Osteoblast (primary cell): ENCODE data around the gene INPP4B. TPM values are rescaled to one million over a fixed set of nuclear protein-coding genes. Genes with fewer than 3 reads are reported as not detected.

Experiments used
- DNase-seq: peaks from one replicate; pipeline ENCODE4 v3.0.0; 2011; ENCODE audit warnings: low spot score, mixed read lengths; ENCODE audit not compliant: insufficient read length; ENCODE audit errors: missing footprints
- H2AFZ ChIP-seq: 2 replicates; pipeline ENCODE4 v1.6.0; 2011; ENCODE audit warnings: mild to moderate bottlenecking, low read length
- H3K27ac ChIP-seq: 2 replicates; pipeline ENCODE4 v1.5.1; 2011; ENCODE audit warnings: mild to moderate bottlenecking, low read depth, low read length, moderate library complexity
- H3K27me3 ChIP-seq: 2 replicates; pipeline ENCODE4 v1.6.0; 2012; ENCODE audit warnings: mild to moderate bottlenecking, control low read depth, inconsistent platforms, low read length, moderate library complexity; ENCODE audit not compliant: insufficient read depth
- H3K36me3 ChIP-seq: 2 replicates; pipeline ENCODE4 v1.5.1; 2011; ENCODE audit warnings: mild to moderate bottlenecking, low read length, control low read depth, moderate library complexity; ENCODE audit not compliant: insufficient read depth
- H3K4me1 ChIP-seq: 2 replicates; pipeline ENCODE4 v1.5.1; 2011; ENCODE audit warnings: mild to moderate bottlenecking, low read length, control low read depth, moderate library complexity; ENCODE audit not compliant: insufficient read depth
- H3K4me2 ChIP-seq: 2 replicates; pipeline ENCODE4 v1.6.0; 2011; ENCODE audit warnings: mild to moderate bottlenecking, low read length; ENCODE audit not compliant: insufficient read depth
- H3K4me3 ChIP-seq: fragments of 200-600 bp; sonication (generic); 3 replicates; pipeline ENCODE4 v1.5.1; 2012; ENCODE audit warnings: mild to moderate bottlenecking, low read length, inconsistent platforms; ENCODE audit not compliant: insufficient read depth
- H3K79me2 ChIP-seq: 2 replicates; pipeline ENCODE4 v1.6.0; 2012; ENCODE audit warnings: mild to moderate bottlenecking, low read length, control low read depth, inconsistent platforms; ENCODE audit not compliant: insufficient read depth
- H3K9me3 ChIP-seq: 2 replicates; pipeline ENCODE4 v1.5.1; 2011; ENCODE audit warnings: low read depth, low read length, control low read depth
- H4K20me1 ChIP-seq: 2 replicates; pipeline ENCODE4 v1.6.0; 2012; ENCODE audit warnings: mild to moderate bottlenecking, low read length, control low read depth; ENCODE audit not compliant: insufficient read depth
- total RNA-seq: library from RNA; depleted of rRNA; stranded (reverse); fragments of >200 nt; gene quantifications from 2 replicates; pipeline ENCODE4 v1.2.3, GENCODE V29; 2012
- TF ChIP-seq, protein P1 (sequence below): IDR thresholded peaks from 2 replicates; pipeline ENCODE4 v1.5.1; 2011; ENCODE audit warnings: mild to moderate bottlenecking, low read depth, low read length, moderate library complexity; ENCODE audit errors: extremely low read depth

The INPP4B gene
- total RNA-seq, 1 donor: 11.6 TPM

DNA sequence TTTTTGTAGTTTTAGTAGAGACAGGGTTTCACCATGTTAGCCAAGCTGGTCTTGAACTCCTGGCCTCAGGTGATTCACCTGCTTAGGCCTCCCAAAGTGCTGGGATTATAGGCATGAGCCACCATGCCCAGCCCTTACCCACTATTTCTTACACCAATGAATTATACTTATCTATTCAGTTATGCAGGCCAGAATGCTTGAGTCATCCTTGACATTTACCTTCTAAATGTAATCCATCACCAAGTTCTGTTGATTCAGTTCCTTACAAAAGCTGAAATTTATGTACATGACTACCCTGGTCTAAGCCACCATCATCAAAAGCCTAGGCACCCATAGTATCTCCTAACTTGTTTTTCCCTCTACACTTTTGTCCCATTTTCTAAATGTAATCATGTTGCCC lies 624.0 kb downstream of the INPP4B start:
- no peaks in the 10 kb centered on the region for H3K36me3 ChIP-seq
- H3K79me2 ChIP-seq: no peaks in the 10 kb centered on the region
- no peak for DNase-seq
- no peak overlapping the region for H2AFZ ChIP-seq
- no peaks in the 10 kb centered on the region for H4K20me1 ChIP-seq
- no peaks in the 10 kb centered on the region for H3K27me3 ChIP-seq
- no peaks in the 10 kb centered on the region for H3K4me1 ChIP-seq
- H3K4me2 ChIP-seq: no peak overlapping the region
- no peaks in the 10 kb centered on the region for H3K9me3 ChIP-seq
- TF ChIP-seq, protein P1, sequence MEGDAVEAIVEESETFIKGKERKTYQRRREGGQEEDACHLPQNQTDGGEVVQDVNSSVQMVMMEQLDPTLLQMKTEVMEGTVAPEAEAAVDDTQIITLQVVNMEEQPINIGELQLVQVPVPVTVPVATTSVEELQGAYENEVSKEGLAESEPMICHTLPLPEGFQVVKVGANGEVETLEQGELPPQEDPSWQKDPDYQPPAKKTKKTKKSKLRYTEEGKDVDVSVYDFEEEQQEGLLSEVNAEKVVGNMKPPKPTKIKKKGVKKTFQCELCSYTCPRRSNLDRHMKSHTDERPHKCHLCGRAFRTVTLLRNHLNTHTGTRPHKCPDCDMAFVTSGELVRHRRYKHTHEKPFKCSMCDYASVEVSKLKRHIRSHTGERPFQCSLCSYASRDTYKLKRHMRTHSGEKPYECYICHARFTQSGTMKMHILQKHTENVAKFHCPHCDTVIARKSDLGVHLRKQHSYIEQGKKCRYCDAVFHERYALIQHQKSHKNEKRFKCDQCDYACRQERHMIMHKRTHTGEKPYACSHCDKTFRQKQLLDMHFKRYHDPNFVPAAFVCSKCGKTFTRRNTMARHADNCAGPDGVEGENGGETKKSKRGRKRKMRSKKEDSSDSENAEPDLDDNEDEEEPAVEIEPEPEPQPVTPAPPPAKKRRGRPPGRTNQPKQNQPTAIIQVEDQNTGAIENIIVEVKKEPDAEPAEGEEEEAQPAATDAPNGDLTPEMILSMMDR: no peak
- H3K4me3 ChIP-seq: no peak overlapping the region
- H3K27ac ChIP-seq: no peak overlapping the region

DNA sequence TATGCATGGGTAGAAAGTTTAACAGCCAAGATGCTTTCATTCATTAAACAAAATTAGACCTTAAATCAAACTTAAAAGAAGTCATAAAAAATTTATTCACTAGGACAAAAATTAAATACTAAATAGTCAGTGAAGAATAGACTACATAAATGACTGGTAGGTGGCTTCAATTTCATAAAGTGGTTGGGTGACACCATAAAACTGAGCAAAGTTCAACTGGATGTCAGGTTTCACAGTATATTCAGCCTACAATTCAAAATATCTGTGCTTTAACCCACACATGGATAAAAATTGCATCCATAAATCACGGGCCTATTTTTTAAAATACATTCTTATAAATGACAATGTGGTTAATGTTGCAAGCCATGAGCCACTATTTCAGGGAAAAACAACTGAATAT lies 627.4 kb downstream of the INPP4B start:
- no peak overlapping the region for H3K4me2 ChIP-seq
- TF ChIP-seq, protein P1: no peak
- no peak overlapping the region for H3K27ac ChIP-seq
- no peaks in the 10 kb centered on the region for H4K20me1 ChIP-seq
- H2AFZ ChIP-seq: no peak overlapping the region
- H3K4me1 ChIP-seq: no peaks in the 10 kb centered on the region
- H3K27me3 ChIP-seq: no peaks in the 10 kb centered on the region
- H3K9me3 ChIP-seq: no peaks in the 10 kb centered on the region
- DNase-seq: no peak
- H3K4me3 ChIP-seq: no peak overlapping the region
- H3K79me2 ChIP-seq: no peaks in the 10 kb centered on the region
- no peaks in the 10 kb centered on the region for H3K36me3 ChIP-seq

DNA sequence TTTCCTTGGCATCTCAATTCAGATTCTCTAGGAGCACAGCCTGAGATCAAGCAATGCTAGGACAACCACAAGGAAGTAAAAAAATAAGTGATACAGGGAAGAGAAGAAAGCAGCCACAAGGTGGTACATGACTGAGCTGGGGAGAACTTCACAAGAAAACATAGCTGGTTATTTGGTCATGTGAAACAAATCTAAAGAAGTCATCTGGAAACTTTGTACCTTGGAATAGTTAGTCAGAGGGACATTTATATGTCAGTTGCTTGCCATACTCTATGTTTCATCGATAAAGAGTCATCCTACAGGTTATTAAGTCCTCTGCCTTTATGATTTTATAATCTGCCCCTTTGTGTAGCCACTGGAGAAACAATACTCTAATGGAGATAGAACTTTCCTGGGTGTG lies 634.7 kb downstream of the INPP4B start:
- no peak overlapping the region for H2AFZ ChIP-seq
- H3K4me3 ChIP-seq: no peak overlapping the region
- H4K20me1 ChIP-seq: no peaks in the 10 kb centered on the region
- H3K4me1 ChIP-seq: no peaks in the 10 kb centered on the region
- TF ChIP-seq, protein P1: peak; percentile 11
- no peaks in the 10 kb centered on the region for H3K9me3 ChIP-seq
- H3K4me2 ChIP-seq: no peak overlapping the region
- H3K27me3 ChIP-seq: no peaks in the 10 kb centered on the region
- no peaks in the 10 kb centered on the region for H3K36me3 ChIP-seq
- DNase-seq: no peak
- no peaks in the 10 kb centered on the region for H3K79me2 ChIP-seq
- H3K27ac ChIP-seq: no peak overlapping the region

DNA sequence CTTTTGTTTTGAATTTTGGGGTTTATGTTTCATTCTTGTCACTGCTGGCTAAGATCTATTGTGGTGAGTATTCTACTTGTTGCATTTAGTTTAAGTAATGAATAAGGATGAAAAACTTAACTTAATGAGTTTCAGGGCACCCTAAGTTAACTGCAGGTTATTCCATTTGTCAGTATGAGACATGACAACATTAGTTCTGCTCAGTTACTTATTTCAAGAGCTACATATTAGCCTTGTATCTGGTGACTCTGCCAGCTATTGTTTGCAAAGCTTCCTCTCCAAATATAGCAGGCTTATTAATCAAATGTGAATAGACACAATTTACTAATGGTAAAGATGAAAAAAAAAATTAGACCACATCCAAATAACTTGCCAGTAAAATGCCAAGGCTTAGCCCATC lies 642.6 kb downstream of the INPP4B start:
- no peaks in the 10 kb centered on the region for H3K36me3 ChIP-seq
- H2AFZ ChIP-seq: no peak overlapping the region
- no peaks in the 10 kb centered on the region for H3K79me2 ChIP-seq
- H3K4me2 ChIP-seq: no peak overlapping the region
- H3K9me3 ChIP-seq: no peaks in the 10 kb centered on the region
- H3K4me1 ChIP-seq: no peaks in the 10 kb centered on the region
- TF ChIP-seq, protein P1: no peak
- no peak for DNase-seq
- H3K27ac ChIP-seq: no peak overlapping the region
- H3K27me3 ChIP-seq: no peaks in the 10 kb centered on the region
- no peak overlapping the region for H3K4me3 ChIP-seq
- H4K20me1 ChIP-seq: no peaks in the 10 kb centered on the region
